ENCODE measurements around the gene MEGF11.

MEGF11 gene

GRCh38 chr15:66214246-66214645 lies 39.3 kb downstream of the MEGF11 start:
- no peaks in the 10 kb centered on the region for H3K4me1 ChIP-seq
- H3K4me3 ChIP-seq (ENCODE audit: low read depth, low read length) = no peak overlapping the region
- no peak overlapping the region for H3K9ac ChIP-seq
- no peak overlapping the region for H2AFZ ChIP-seq
- H3K27me3 ChIP-seq (ENCODE audit: control insufficient read depth, insufficient read depth, low read length) = no peaks in the 10 kb centered on the region
- no peaks in the 10 kb centered on the region for H3K79me2 ChIP-seq
- H3K9me3 ChIP-seq (ENCODE audit: control insufficient read depth, low read length) = no peaks in the 10 kb centered on the region
- TF ChIP-seq CTCF (IDR thresholded peaks at IDR 0.05) = no peak
- no peak overlapping the region for H3K4me2 ChIP-seq (ENCODE audit: low read length)
- no peak overlapping the region for H3K27ac ChIP-seq
- no peaks in the 10 kb centered on the region for H3K36me3 ChIP-seq (ENCODE audit: control insufficient read depth, insufficient read depth, low read length)

GRCh38 chr15:66212563-66212921 lies 41.0 kb downstream of the MEGF11 start:
- no peak overlapping the region for H3K9ac ChIP-seq
- no peaks in the 10 kb centered on the region for H3K36me3 ChIP-seq (ENCODE audit: control insufficient read depth, insufficient read depth, low read length)
- no peak overlapping the region for H2AFZ ChIP-seq
- no peak overlapping the region for H3K27ac ChIP-seq
- H3K27me3 ChIP-seq (ENCODE audit: control insufficient read depth, insufficient read depth, low read length) = no peaks in the 10 kb centered on the region
- H3K4me1 ChIP-seq = no peaks in the 10 kb centered on the region
- no peak overlapping the region for H3K4me3 ChIP-seq (ENCODE audit: low read depth, low read length)
- no peaks in the 10 kb centered on the region for H3K9me3 ChIP-seq (ENCODE audit: control insufficient read depth, low read length)
- H3K4me2 ChIP-seq (ENCODE audit: low read length) = no peak overlapping the region
- TF ChIP-seq CTCF (IDR thresholded peaks at IDR 0.05) = no peak
- H3K79me2 ChIP-seq = no peaks in the 10 kb centered on the region

GRCh38 chr15:66211670-66212562 lies 41.6 kb downstream of the MEGF11 start:
- Histone ChIP-seq H3K9me3 (ENCODE audit: control insufficient read depth, low read length) (no peaks in the 10 kb centered on the region), H3K36me3 (ENCODE audit: control insufficient read depth, insufficient read depth, low read length) (no peaks in the 10 kb centered on the region), H3K27ac (no peak overlapping the region), H3K4me1 (no peaks in the 10 kb centered on the region), H3K4me3 (ENCODE audit: low read depth, low read length) (no peak overlapping the region), H3K27me3 (ENCODE audit: control insufficient read depth, insufficient read depth, low read length) (no peaks in the 10 kb centered on the region), H3K4me2 (ENCODE audit: low read length) (no peak overlapping the region), H3K9ac (no peak overlapping the region), H3K79me2 (no peaks in the 10 kb centered on the region), H2AFZ (no peak overlapping the region)
- no peak for TF ChIP-seq CTCF (IDR thresholded peaks at IDR 0.05)

- Histone ChIP-seq H3K9me3 (ENCODE audit: control insufficient read depth, low read length) (no peaks in the 10 kb centered on the region), H3K36me3 (ENCODE audit: control insufficient read depth, insufficient read depth, low read length) (no peaks in the 10 kb centered on the region), H3K27me3 (ENCODE audit: control insufficient read depth, insufficient read depth, low read length) (no peaks in the 10 kb centered on the region), H3K4me1 (no peaks in the 10 kb centered on the region), H2AFZ (no peak overlapping the region), H3K79me2 (no peaks in the 10 kb centered on the region), H3K4me3 (ENCODE audit: low read depth, low read length) (no peak overlapping the region), H3K4me2 (ENCODE audit: low read length) (no peak overlapping the region), H3K27ac (no peak overlapping the region), H3K9ac (no peak overlapping the region)
- TF ChIP-seq CTCF (IDR thresholded peaks at IDR 0.05) = no peak
Measured at GRCh38 chr15:66210684-66211083, 42.9 kb downstream of the MEGF11 start.

- no peak overlapping the region for H3K4me2 ChIP-seq (ENCODE audit: low read length)
- no peak overlapping the region for H3K9ac ChIP-seq
- H3K79me2 ChIP-seq = no peaks in the 10 kb centered on the region
- TF ChIP-seq CTCF (IDR thresholded peaks at IDR 0.05) = no peak
- H3K36me3 ChIP-seq (ENCODE audit: control insufficient read depth, insufficient read depth, low read length) = no peaks in the 10 kb centered on the region
- H2AFZ ChIP-seq = no peak overlapping the region
- H3K9me3 ChIP-seq (ENCODE audit: control insufficient read depth, low read length) = no peaks in the 10 kb centered on the region
- H3K4me1 ChIP-seq = no peaks in the 10 kb centered on the region
- H3K4me3 ChIP-seq (ENCODE audit: low read depth, low read length) = no peak overlapping the region
- H3K27me3 ChIP-seq (ENCODE audit: control insufficient read depth, insufficient read depth, low read length) = no peaks in the 10 kb centered on the region
- H3K27ac ChIP-seq = no peak overlapping the region
Measured at GRCh38 chr15:66198757-66199156, 54.8 kb downstream of the MEGF11 start.

All from parathyroid adenoma (tissue), 2 donors.